Astrocyte of the cerebellum (primary cell): Measurements from ENCODE around the gene NTN1.

Experiments
- DNase-seq: peaks from one replicate; pipeline ENCODE4 v3.0.0-alpha.2; 2011; ENCODE audit warnings: low read depth
- H3K4me3 ChIP-seq: 2 replicates; pipeline ENCODE4 v1.5.1; 2011; ENCODE audit warnings: mild to moderate bottlenecking, low read depth, low read length, moderate library complexity
- CTCF ChIP-seq: IDR thresholded peaks from 2 replicates; pipeline ENCODE4 v1.5.1; 2012; ENCODE audit warnings: low read length, low read depth, moderate library complexity, mild to moderate bottlenecking; ENCODE audit errors: missing control alignments
- in situ Hi-C: cut with HindIII; loops from 2 replicates; pipeline ENCODE4 v1.10.0; 2017; ENCODE audit warnings: low sequenced_read_pairs

The NTN1 gene

DNA sequence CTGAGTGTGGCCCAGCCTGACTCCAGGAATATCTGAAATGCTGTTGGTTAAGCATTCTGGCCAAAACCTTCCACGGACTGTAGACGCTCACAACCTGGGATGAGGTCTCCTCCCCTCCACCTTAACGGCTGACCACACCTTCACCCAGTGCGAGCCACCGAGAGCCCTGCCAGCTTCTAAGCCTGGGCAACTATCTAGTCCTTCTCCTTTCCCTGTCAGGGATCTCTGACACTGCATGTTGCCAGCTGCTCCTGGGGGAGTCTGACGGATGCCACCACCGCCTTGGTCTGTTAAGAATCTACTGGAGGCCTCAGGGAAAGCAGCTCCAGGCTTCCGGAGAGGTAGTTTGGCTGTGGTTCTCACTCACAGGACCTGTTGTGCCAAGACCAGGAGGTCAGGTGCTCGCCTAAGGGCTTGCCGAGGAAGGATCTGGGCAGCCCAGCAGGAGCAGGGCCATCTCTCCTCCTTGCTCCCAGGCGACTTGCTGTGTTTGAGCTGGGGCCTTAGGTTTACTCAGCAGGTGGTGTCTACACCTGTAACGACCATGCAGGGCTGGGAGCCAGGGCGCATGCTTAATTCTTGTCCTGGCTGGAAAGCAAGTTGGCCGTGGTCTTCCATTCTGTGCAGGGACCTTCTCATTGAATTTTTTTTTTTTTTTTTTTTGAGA lies 111.8 kb downstream of the NTN1 start:
- no peak overlapping the region for H3K4me3 ChIP-seq
- no peak for TF ChIP-seq CTCF
- in situ Hi-C loops = no loop called here
- no peak for DNase-seq

GRCh38 chr17:9138161-9138717 lies 116.9 kb downstream of the NTN1 start:
- in situ Hi-C loops = no loop called here
- TF ChIP-seq CTCF = no peak
- no peak overlapping the region for H3K4me3 ChIP-seq
- no peak for DNase-seq

GRCh38 chr17:9139695-9140094 lies 118.4 kb downstream of the NTN1 start:
- no peak overlapping the region for H3K4me3 ChIP-seq
- no peak for TF ChIP-seq CTCF
- in situ Hi-C loops = no loop called here

DNA sequence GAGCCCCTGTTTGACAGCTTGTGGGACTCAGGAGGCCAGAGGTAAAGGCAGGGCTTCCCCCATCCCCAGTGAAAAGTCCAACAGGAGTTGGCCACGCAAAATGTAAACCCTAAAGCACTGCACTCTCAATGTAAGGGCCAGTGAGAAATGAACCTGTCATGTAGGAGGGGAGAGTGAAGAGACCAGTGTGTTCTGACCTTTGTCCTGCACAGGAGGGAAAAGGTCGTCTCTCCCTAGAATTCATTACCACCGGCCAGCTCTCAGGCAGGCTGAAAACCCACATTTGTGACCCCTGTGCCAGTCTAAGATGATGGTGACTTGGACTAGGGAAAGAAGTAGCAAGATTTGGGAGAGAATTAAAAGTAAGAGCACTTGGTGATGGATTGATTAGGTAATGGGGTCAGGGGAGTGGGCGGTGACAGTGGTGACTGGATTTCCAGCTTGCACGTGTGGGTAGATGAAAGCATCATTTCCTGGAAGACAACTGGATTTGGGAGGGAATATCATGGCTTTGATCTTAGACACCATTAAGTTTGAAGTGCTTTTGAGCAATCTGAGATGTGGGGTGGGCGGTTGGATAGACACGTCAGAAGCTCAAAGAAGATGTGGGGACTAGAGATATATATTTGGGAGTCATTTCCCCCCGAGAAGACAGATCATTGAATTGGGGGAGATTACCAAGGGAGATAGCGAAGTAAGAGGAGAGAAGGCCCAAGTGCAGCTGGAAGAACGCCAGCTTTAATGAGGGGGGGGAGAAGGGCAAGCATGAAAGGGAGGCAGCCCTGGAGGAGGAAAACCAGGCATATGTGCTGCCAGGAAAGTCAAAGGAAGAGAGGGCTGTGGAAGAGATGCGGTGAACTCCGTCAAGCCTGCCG lies 119.5 kb downstream of the NTN1 start:
- no peak overlapping the region for H3K4me3 ChIP-seq
- DNase-seq = no peak
- TF ChIP-seq CTCF = no peak
- in situ Hi-C loops = no loop called here

More at GRCh38 chr17:9139695-9140094, 118.4 kb downstream of the NTN1 start:
- no peak for DNase-seq

GRCh38 chr17:9141425-9141753 lies 120.1 kb downstream of the NTN1 start:
- no peak for TF ChIP-seq CTCF
- DNase-seq = no peak
- in situ Hi-C loops = no loop called here
- H3K4me3 ChIP-seq = no peak overlapping the region

DNA sequence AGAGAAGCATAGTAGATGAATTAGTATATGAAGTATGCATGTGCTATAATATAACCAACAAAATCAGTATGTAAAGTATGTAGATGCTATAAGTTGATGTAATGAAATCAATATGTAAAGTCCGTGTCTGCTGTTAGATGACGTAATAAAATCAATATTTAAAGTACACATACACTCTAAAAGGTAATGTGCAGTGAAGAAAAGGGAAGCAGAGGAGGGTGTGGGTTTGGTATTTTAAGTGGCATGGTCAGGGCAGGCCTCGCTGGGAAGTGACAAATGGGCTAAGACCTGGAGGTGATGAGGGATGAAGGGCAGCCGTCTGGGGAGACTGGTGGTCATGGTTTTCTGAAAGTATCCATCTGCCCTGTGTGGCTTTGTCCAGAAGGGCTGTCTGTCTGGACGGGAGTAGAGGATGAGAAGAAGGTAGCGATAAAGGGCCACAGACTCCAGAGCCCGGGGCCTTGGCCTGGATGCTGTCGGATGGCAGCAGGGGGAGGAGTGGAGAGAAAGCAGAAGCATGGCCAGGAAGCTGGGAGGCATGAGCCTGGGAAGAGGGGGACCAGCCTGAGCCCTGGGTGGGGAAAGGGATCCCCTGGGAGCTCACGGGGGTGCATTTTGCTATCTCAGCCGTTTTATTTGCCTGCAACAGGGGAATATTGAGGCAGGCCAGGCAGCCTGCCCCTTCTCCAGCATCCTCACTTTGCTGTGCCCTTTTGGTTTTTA lies 121.6 kb downstream of the NTN1 start:
- DNase-seq = no peak
- no peak for TF ChIP-seq CTCF
- in situ Hi-C loops = no loop called here
- H3K4me3 ChIP-seq = no peak overlapping the region
